Measurements from ENCODE around the gene ELP4. TPM values are rescaled to one million over a fixed set of nuclear protein-coding genes. Genes with fewer than 3 reads are reported as not detected.
A peak's percentile ranks its signal among the peaks of the same experiment; 100 is the strongest.

Gene ELP4
- total RNA-seq, 1 donor from 2014 or later: 147 TPM

DNA sequence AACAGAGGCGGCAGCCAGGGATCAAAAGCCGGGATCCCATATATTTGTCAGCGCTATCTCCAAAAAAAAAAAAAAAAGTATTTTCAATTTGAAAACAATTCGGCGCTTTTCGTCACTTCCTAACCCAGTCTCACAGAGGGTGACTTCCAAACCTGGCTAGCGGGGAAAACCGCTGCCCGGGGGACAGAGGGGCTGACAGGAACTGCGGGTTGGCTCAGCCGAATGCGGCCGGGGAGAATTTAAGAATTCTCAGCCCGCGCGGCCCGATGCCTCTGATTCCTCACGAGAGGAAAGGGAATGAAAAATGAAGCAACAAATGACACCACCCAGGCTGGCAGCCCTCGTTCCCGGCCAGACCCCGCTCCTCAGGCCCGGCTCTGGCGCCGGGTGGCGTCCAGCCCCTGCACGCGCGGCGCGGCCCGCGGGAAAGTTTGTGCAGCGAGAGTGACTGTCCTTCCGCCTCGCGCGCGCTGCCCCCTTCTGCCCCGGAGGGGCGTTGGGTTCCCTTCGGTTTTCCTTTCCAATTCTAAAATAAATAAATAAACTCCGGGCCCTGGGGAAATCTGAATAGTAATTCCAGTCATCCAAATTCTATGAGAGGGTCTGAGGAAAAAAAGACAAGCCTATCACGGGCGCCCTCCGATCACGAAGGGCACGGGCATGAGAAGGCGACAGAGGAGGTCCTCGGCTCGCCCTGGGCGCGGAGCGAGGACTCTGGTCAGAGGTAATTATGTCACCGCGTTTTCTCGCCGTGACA lies 306.3 kb downstream of the ELP4 start:
- peak; percentile 57 for DNase-seq (ENCODE audit: low spot score)

GRCh38 chr11:31816468-31817053 lies 307.0 kb downstream of the ELP4 start:
- Histone ChIP-seq H3F3A (ENCODE audit: low read depth) (peaks cover 92% of the 10 kb centered on the region), H3K27me3 (peaks cover 92% of the 10 kb centered on the region), H3K36me3 (no peaks in the 10 kb centered on the region), H3K4me2 (peak overlapping the region; percentile 98), H3K9ac (no peak overlapping the region), H2AFZ (replicated peaks) (peak overlapping the region; percentile 27), H3K79me2 (ENCODE audit: low read depth) (no peaks in the 10 kb centered on the region), H3K4me3 (peak overlapping the region; percentile 91), H3K9me3 (ENCODE audit: low read depth) (no peaks in the 10 kb centered on the region), H3K4me1 (peaks cover 75% of the 10 kb centered on the region), H3K27ac (no peak overlapping the region), H4K20me1 (ENCODE audit: low read depth) (peaks cover 34% of the 10 kb centered on the region)
- peak overlapping the region; percentile 86 for H3K27ac Mint-ChIP-seq
- peak overlapping the region; percentile 97 for H3K4me3 Mint-ChIP-seq
- H3K4me1 Mint-ChIP-seq: peaks cover 42% of the 10 kb centered on the region
- peak; percentile 39 for DNase-seq (ENCODE audit: low spot score)
- no peaks in the 10 kb centered on the region for H3K9me3 Mint-ChIP-seq
- peaks cover 70% of the 10 kb centered on the region for H3K27me3 Mint-ChIP-seq (ENCODE audit: insufficient read depth, low read depth)
- peak; percentile 79 for TF ChIP-seq EZH2phosphoT487 (IDR thresholded peaks at IDR 0.05)
- peak; percentile 50 for TF ChIP-seq EZH2 (IDR thresholded peaks at IDR 0.05)
- TF ChIP-seq, protein P1, sequence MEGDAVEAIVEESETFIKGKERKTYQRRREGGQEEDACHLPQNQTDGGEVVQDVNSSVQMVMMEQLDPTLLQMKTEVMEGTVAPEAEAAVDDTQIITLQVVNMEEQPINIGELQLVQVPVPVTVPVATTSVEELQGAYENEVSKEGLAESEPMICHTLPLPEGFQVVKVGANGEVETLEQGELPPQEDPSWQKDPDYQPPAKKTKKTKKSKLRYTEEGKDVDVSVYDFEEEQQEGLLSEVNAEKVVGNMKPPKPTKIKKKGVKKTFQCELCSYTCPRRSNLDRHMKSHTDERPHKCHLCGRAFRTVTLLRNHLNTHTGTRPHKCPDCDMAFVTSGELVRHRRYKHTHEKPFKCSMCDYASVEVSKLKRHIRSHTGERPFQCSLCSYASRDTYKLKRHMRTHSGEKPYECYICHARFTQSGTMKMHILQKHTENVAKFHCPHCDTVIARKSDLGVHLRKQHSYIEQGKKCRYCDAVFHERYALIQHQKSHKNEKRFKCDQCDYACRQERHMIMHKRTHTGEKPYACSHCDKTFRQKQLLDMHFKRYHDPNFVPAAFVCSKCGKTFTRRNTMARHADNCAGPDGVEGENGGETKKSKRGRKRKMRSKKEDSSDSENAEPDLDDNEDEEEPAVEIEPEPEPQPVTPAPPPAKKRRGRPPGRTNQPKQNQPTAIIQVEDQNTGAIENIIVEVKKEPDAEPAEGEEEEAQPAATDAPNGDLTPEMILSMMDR (IDR thresholded peaks at IDR 0.05): no peak
- H3K36me3 Mint-ChIP-seq: peaks cover 2% of the 10 kb centered on the region

More for the DNA sequence above, 306.3 kb downstream of the ELP4 start:
- H3K9me3 Mint-ChIP-seq: peaks cover under 1% of the 10 kb centered on the region
- peaks cover 5% of the 10 kb centered on the region for H3K36me3 Mint-ChIP-seq
- Histone ChIP-seq H4K20me1 (ENCODE audit: low read depth) (peaks cover 32% of the 10 kb centered on the region), H3F3A (ENCODE audit: low read depth) (peaks cover 92% of the 10 kb centered on the region), H3K4me1 (peaks cover 69% of the 10 kb centered on the region), H2AFZ (replicated peaks) (no peak overlapping the region), H3K27ac (no peak overlapping the region), H3K4me3 (peak overlapping the region; percentile 91), H3K4me2 (peak overlapping the region; percentile 98), H3K9ac (no peak overlapping the region), H3K36me3 (no peaks in the 10 kb centered on the region), H3K9me3 (ENCODE audit: low read depth) (no peaks in the 10 kb centered on the region), H3K27me3 (peaks cover 85% of the 10 kb centered on the region), H3K79me2 (ENCODE audit: low read depth) (peaks cover under 1% of the 10 kb centered on the region)
- H3K4me3 Mint-ChIP-seq: peak overlapping the region; percentile 97
- TF ChIP-seq, protein P1 (IDR thresholded peaks at IDR 0.05): no peak
- TF ChIP-seq EZH2phosphoT487 (IDR thresholded peaks at IDR 0.05) (peak; percentile 60), EZH2 (IDR thresholded peaks at IDR 0.05) (peak; percentile 88)
- peaks cover 64% of the 10 kb centered on the region for H3K27me3 Mint-ChIP-seq (ENCODE audit: insufficient read depth, low read depth)
- peaks cover 36% of the 10 kb centered on the region for H3K4me1 Mint-ChIP-seq
- H3K27ac Mint-ChIP-seq: peak overlapping the region; percentile 86

- Histone ChIP-seq H3K9ac (no peak overlapping the region), H3K36me3 (no peaks in the 10 kb centered on the region), H3K27ac (no peak overlapping the region), H3K4me2 (peak overlapping the region; percentile 98), H4K20me1 (ENCODE audit: low read depth) (peaks cover 38% of the 10 kb centered on the region), H3K9me3 (ENCODE audit: low read depth) (no peaks in the 10 kb centered on the region), H2AFZ (replicated peaks) (peak overlapping the region; percentile 27), H3K79me2 (ENCODE audit: low read depth) (no peaks in the 10 kb centered on the region), H3K27me3 (peaks cover 97% of the 10 kb centered on the region), H3K4me1 (peaks cover 81% of the 10 kb centered on the region), H3K4me3 (peak overlapping the region; percentile 91), H3F3A (ENCODE audit: low read depth) (peaks cover 92% of the 10 kb centered on the region)
- Mint-ChIP-seq H3K9me3 (no peaks in the 10 kb centered on the region), H3K36me3 (peaks cover 2% of the 10 kb centered on the region), H3K27me3 (ENCODE audit: insufficient read depth, low read depth) (peaks cover 73% of the 10 kb centered on the region), H3K27ac (no peak overlapping the region), H3K4me1 (peaks cover 45% of the 10 kb centered on the region), H3K4me3 (peak overlapping the region; percentile 91)
- TF ChIP-seq EZH2phosphoT487 (IDR thresholded peaks at IDR 0.05) (peak; percentile 73), EZH2 (IDR thresholded peaks at IDR 0.05) (peak; percentile 89)
- TF ChIP-seq, protein P1 (IDR thresholded peaks at IDR 0.05): no peak
- DNase-seq (ENCODE audit: low spot score): peak; percentile 86
These were observed 307.6 kb downstream of the ELP4 start for GRCh38 chr11:31817054-31817620.

Data from neural progenitor cell (in vitro differentiated cells).